ENCODE data around the gene PPP1R11. TPM values are rescaled to one million over a fixed set of nuclear protein-coding genes. Genes with fewer than 3 reads are reported as not detected.
"Not testable (repeated sequence)": the region's sequence is repeated elsewhere in the genome, so short reads cannot be mapped to it uniquely, and the experiment has no call there.

Gene PPP1R11
- total and polyA plus RNA-seq, 2 experiments from 2014 or later, result 30.0 to 63.7 TPM

DNA sequence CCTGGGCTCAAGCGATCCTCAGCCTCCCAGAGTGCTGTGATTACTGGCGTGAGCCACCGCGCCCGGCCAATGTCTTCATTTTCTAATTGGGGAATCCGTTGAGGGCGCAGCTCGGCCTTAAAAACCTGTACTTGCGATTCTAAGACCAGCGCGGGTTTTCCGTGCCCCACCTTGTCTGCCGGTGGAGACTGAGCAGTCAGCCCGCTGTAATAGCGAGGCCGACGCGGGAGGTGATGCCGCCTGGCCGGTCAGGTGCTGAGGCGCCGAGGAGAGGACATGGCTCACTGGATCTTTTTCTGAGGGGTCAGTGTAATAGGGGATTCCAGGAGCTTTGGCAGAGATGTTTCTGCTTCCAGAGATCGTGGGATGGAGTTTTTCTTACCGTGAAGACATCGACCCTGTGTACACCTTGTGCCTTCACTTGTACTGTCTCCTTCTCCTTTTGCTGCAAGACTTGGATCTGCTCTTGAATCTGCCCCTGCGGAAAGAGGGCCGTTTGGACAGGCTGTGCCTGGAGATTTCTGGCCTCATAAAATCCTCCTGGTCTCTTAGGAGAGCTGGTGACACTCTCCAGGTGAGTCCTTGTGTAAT, 44.4 kb downstream of the PPP1R11 start:
- H3K4me1 ChIP-seq (ENCODE audit: low read depth), result no peaks in the 10 kb centered on the region
- H3K9me3 ChIP-seq (ENCODE audit: low read depth), result no peaks in the 10 kb centered on the region
- peaks cover 92% of the 10 kb centered on the region for H3K27me3 ChIP-seq
- H3K4me3 ChIP-seq, result no peak overlapping the region
- H3K27ac ChIP-seq, result no peak overlapping the region
- TF ChIP-seq, protein P1, sequence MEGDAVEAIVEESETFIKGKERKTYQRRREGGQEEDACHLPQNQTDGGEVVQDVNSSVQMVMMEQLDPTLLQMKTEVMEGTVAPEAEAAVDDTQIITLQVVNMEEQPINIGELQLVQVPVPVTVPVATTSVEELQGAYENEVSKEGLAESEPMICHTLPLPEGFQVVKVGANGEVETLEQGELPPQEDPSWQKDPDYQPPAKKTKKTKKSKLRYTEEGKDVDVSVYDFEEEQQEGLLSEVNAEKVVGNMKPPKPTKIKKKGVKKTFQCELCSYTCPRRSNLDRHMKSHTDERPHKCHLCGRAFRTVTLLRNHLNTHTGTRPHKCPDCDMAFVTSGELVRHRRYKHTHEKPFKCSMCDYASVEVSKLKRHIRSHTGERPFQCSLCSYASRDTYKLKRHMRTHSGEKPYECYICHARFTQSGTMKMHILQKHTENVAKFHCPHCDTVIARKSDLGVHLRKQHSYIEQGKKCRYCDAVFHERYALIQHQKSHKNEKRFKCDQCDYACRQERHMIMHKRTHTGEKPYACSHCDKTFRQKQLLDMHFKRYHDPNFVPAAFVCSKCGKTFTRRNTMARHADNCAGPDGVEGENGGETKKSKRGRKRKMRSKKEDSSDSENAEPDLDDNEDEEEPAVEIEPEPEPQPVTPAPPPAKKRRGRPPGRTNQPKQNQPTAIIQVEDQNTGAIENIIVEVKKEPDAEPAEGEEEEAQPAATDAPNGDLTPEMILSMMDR (IDR thresholded peaks at IDR 0.05; ENCODE audit: low read depth, low read length), result no peak
- no peak for DNase-seq (ENCODE audit: low read depth in 1 of 2, low spot score in 1 of 2)
- H3K36me3 ChIP-seq, result no peaks in the 10 kb centered on the region

DNA sequence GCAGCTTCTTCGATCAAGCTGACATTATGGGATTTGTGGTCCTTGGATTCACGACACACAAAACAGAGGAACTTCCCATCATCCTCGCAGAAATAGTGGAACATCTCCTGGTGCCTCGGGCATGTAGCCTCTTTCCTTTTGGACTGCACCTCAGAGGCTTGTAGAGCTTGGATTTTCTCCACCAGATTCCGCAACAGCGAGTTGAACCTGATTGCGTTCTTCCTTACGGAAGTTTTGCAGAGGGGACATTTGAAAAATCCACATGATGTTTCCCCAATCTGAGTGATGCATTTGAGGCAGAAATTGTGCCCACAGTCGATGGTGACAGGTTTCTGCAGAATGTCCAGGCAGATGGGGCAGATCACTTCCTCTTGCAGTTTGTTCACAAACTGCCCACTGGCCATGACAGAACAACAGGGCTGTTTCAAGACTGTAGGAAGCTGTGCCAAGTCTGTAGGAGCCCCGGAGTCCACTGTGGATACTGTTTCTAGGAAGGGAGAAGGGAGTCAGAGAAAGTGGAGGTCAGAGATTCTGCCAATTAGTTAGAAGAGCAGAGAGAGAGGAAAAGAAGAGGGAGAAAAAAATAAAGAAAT, 45.5 kb downstream of the PPP1R11 start:
- Histone ChIP-seq H3K4me3 (no peak overlapping the region), H3K36me3 (no peaks in the 10 kb centered on the region), H3K4me1 (ENCODE audit: low read depth) (no peaks in the 10 kb centered on the region), H3K27me3 (peaks cover 81% of the 10 kb centered on the region), H3K27ac (no peak overlapping the region), H3K9me3 (ENCODE audit: low read depth) (no peaks in the 10 kb centered on the region)
- TF ChIP-seq, protein P1 (IDR thresholded peaks at IDR 0.05; ENCODE audit: low read depth, low read length), result no peak
- no peak for DNase-seq (ENCODE audit: low read depth in 1 of 2, low spot score in 1 of 2)

- DNase-seq (ENCODE audit: low read depth in 1 of 2, low spot score in 1 of 2), result no peak
- no peaks in the 10 kb centered on the region for H3K4me1 ChIP-seq (ENCODE audit: low read depth)
- H3K4me3 ChIP-seq, result no peak within 1 kb of the TSS
- peaks cover 74% of the 10 kb centered on the region for H3K27me3 ChIP-seq
- TF ChIP-seq, protein P1 (IDR thresholded peaks at IDR 0.05; ENCODE audit: low read depth, low read length), result no peak
- H3K36me3 ChIP-seq, result no peaks in the 10 kb centered on the region
- no peaks in the 10 kb centered on the region for H3K9me3 ChIP-seq (ENCODE audit: low read depth)
- no peak within 1 kb of the TSS for H3K27ac ChIP-seq
These were observed 46.2 kb downstream of the PPP1R11 start, which contains the start of gene TRIM31 for GRCh38 chr6:30113003-30113759. TRIM31 (minus strand) TSS chr6:30113090; CDS start chr6:30112805, 285 bp downstream.

- peaks cover 69% of the 10 kb centered on the region for H3K27me3 ChIP-seq
- DNase-seq (ENCODE audit: low read depth in 1 of 2, low spot score in 1 of 2), result no peak
- H3K4me1 ChIP-seq (ENCODE audit: low read depth), result no peaks in the 10 kb centered on the region
- H3K9me3 ChIP-seq (ENCODE audit: low read depth), result no peaks in the 10 kb centered on the region
- TF ChIP-seq, protein P1 (IDR thresholded peaks at IDR 0.05; ENCODE audit: low read depth, low read length), result no peak
- no peaks in the 10 kb centered on the region for H3K36me3 ChIP-seq
- H3K27ac ChIP-seq, result no peak overlapping the region
- no peak overlapping the region for H3K4me3 ChIP-seq
These were observed 46.8 kb downstream of the PPP1R11 start for GRCh38 chr6:30113841-30114240.

DNA sequence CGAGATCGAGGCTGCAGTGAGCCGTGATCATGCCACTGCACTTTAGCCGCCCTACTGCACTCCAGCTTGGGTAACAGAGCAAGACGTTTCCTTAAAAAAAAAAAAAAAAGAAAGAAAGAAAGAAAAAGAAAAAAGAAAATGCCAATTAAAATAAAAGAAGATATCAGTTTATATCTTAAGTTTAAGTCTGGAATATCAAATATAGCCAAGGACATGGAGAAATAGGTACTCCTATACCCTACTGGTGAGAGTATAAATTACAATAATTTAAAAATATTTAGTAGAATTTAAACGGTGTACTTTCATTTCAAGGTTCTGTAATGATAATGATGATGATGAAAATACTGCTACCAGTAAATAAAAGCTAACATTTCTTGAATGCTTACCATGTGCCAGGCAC, 49.7 kb downstream of the PPP1R11 start:
- Histone ChIP-seq H3K27me3 (peaks cover 52% of the 10 kb centered on the region), H3K27ac (no peak overlapping the region), H3K9me3 (ENCODE audit: low read depth) (no peaks in the 10 kb centered on the region), H3K4me1 (ENCODE audit: low read depth) (no peaks in the 10 kb centered on the region), H3K4me3 (no peak overlapping the region), H3K36me3 (no peaks in the 10 kb centered on the region)
- TF ChIP-seq, protein P1 (IDR thresholded peaks at IDR 0.05; ENCODE audit: low read depth, low read length), result no peak
- no peak for DNase-seq (ENCODE audit: low read depth in 1 of 2, low spot score in 1 of 2)

- H3K4me1 ChIP-seq (ENCODE audit: low read depth); H3K27ac ChIP-seq; H3K9me3 ChIP-seq (ENCODE audit: low read depth); H3K4me3 ChIP-seq; DNase-seq (ENCODE audit: low read depth in 1 of 2, low spot score in 1 of 2); H3K36me3 ChIP-seq: not testable (repeated sequence)
- H3K27me3 ChIP-seq, result peaks cover 52% of the 10 kb centered on the region
These were observed 51.7 kb downstream of the PPP1R11 start for GRCh38 chr6:30118691-30119090.

Data from cardiac muscle cell (in vitro differentiated cells and primary cell).